HG03378 (cell line): Measurements from ENCODE around the gene KRTAP10-8.
"Not testable (repeated sequence)": the region's sequence is repeated elsewhere in the genome, so short reads cannot be mapped to it uniquely, and the experiment has no call there.

Experiments used
- ATAC-seq: cut with Tn5 transposase; IDR thresholded peaks from one replicate; pipeline ENCODE4 v1.9.1; 2021; ENCODE audit warnings: mild to moderate bottlenecking, moderate library complexity; ENCODE audit not compliant: unreplicated experiment

The KRTAP10-8 gene

DNA sequence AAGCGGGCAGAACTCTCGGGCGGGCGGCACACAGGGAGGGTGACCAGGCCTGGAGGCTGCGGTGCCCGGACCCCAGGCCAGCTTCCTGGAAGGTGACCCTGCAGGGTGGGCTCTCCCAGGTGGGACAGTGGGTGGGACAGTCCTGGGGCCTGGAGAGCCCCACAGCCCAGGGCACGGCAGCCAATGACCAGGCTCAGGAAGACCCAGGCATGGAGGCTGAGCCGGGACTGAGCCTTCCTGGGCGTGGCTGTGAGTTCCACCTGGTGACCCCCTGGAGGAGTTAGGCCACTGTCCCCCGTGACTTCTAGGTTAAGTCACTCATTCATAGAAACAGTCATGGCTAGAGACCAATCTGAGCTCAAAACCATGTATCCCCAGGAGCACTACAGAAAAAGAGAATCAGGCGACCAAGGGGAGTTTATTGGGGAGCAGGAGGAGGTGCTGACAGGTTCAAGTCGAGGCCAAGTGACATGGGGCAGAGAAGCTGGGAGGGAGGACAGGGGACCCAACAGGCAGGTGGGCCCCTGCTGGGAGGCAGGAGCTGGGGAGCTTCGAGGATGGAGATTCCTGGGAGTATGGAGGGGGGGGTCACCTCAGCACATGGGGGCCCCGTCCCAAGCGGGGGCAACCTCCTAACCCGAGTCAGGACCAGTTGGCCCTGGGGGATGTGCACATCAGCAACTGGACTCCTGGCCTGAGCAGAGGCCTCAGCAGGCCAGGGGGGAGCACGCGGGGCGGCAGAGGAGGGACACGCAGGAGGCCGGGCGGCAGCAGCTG, 32.6 kb upstream of the KRTAP10-8 start:
- no peak for ATAC-seq

DNA sequence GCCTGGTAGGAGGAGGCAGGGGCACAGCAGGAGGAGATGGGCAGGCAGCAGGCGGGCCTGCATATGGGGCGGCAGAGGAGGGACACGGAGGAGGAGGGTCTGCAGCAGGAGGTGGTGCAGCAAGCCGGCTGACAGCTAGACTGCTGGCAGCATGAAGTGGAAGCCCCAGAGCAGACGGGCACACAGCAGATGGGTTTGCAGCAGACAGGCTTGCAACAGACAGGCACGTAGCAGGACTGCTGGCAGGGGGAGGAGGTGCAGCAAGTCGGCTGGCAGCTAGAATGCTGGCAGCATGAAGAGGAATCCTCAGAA, 32.1 kb upstream of the KRTAP10-8 start:
- no peak for ATAC-seq

DNA sequence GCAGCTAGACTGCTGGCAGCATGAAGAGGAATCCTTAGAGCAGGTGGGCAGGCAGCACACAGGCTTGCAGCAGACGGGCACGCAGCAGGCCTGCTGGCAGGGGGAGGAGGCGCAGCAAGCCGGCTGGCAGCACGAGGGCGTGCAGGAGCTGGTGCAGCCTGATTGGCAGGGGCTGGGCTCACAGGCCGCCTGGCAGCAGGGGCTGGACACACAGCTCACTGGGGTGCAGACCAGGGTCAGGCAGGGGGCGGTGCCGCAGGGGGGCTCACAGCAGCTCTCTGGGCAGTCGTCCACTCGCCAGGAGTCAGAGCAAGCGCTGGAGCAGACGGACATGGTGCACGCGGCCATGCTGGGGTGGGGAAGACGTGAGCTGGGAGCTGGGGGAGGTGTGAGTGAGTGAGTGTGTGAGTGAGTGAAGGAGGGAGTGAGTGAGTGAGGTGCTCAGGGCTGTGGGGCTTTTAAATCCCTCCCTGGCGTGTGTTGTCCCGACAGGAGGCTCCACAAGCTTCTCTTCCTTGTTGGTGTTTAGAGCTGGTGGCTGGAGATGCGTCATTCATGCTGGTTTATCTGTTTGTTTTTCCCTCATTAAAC, 31.6 kb upstream of the KRTAP10-8 start, which contains the start of gene KRTAP10-5:
Gene KRTAP10-5 (minus strand): TSS at position 374 of the 591 bp plus-strand sequence. CDS start 26 bp downstream, at position 348.
- not testable (repeated sequence) for ATAC-seq

DNA sequence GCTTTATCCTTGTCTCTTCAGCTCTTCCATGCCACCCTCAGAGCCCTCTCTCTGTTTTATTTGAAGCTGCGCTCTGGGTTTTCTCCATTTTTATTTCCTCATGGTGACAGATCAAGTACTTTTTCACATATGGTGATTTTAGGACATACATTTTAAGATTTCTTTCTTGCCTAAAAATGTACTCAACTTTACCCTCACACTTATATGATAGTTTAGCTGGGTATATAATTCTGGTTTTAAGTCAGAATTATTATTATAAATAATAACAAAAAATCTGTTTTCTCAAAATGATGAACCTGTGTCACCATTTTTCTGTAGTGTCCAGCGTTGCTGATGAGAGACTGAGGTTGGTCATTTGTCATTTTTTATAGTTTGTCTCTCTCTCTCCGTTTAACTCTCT, 30.7 kb upstream of the KRTAP10-8 start:
- no peak for ATAC-seq

DNA sequence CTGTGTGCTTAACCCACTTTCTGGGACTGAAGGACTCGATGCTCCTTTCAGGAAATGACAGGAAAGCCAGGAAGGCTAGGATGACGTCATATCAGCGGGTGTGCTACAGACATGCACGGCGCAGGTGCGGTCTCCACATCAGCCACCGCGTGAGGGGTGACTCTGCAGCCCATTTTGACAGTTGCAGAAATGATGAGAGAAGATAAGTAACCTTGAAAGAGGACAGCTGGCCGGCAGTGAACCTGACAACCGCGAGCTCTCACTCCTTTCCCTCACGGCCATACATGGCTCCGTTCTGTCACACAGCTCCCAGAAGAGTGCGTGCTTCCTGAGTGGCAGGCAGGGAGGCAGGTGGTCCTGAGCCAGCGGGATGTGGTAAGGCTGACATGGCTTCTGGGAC, 29.8 kb upstream of the KRTAP10-8 start:
- ATAC-seq: no peak

DNA sequence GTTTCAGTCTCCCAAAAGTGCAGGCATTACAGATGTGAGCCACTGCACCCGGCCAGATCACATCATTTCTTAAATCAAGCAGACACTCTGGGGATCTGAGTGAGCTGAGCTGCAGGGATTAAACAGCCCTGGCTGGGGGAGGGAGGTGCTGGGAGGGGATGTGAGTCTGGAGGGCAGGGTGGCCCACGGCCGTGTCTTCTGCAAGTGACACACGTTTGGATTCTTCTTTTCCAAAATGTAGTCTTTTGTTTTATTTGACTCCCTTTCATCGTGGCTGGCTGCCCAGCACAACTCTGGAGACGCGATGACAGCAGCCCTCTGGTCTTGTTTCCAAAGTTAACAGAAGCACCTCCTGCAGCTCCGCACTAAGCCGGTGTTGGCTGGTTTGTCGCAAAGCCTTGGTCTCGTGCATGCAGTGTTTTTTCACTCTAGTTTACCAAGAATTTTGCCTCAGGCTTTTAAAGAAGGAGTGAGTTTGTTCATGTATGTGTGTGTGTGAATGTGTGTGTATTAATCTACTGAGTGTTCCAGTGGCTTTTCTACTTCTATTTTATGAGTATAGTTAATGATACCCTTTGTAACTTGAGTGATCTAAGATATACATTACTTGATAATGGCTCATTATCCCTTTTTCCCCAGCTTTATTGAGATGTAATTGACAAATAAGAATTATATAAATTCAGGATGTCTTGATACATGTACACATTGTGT, 28.6 kb upstream of the KRTAP10-8 start:
- ATAC-seq: no peak

DNA sequence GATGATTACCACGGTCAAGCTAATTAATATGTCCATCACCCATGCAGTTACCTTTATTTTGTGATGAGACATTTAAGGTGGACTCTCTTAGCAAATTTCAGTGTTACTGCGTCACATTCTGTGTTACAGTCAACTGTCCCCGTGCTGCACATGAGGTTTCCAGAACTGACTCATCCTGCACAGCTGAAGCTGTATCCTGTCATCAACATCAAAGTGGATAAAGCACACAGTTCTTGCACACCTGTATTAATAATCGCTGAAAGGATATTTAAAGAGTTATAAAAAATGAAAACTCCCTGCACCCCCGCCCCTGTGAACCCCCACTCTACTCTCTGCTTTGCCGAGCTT, 28.1 kb upstream of the KRTAP10-8 start:
- ATAC-seq: no peak

DNA sequence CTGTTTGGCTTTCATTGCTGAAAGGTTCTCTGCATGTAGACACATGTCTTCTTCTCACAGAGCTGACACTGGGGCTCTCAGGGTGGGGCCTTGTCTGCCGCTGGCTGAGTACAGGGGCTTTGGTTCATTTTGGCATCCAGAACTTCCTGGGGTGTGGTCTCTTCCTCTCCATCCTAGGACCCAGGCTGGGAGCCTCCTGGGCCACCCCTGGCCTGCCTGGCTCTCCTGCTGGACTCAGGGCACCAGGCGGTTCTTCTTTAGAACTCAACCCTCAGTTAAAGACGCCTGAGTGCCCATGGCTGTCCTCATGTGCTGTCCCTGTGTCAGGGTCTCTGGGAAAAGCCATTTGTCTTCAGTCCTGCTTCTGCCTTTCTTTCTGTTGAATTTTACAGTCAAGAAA, 26.0 kb upstream of the KRTAP10-8 start:
- no peak for ATAC-seq

DNA sequence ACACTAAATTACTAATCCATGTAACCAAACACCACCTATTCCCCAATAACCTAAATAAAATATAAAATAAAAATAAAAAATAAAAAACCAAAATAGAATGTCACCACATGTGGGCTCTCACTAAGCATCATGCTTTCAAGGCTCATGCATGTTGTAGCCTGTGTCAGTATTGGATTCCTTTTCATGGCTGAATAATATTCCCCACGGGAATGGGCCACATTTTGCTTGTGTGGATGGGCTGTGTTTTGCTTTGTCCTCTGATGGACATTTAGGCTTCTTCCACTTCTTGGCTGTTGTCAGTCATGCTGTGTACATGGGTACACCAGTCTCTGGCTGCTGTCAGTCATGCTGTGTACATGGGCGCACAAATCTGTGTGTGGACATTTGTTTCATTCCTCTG, 22.8 kb upstream of the KRTAP10-8 start:
- no peak for ATAC-seq

DNA sequence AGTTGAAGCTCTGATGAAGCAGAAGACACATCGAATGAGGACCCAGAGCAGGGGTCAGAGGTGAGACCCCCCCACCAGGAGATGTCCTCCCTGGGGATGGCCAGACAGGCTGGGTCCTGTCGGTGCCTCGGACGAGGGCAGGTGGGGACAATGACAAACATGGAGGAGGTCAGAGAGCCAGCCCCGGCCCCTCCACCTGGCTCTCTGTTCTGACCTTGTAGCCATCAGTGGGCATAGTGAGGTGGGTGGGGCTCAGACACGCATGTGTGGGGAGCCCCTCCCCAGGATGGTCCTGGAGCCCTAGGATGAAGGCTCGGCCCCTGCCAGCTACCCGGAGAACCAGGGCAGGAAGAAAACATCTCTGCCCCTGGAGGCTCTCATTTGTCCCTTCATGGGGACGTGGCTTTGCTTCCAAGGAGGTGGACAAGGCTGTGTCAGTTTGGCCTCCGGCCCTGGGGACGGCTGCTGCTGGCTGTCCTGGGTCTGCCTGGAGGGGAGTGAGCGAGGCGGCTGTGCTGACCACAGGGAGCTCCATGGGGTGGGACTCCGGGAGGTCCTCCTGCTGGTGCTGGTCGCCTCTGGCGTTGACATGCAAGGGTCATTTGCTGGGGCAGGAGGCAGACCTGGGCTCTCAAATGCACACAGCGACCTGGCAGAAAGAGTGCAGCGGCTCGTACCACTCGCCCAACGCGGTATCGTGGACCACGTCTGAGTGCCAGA, 22.1 kb upstream of the KRTAP10-8 start:
- ATAC-seq: no peak

DNA sequence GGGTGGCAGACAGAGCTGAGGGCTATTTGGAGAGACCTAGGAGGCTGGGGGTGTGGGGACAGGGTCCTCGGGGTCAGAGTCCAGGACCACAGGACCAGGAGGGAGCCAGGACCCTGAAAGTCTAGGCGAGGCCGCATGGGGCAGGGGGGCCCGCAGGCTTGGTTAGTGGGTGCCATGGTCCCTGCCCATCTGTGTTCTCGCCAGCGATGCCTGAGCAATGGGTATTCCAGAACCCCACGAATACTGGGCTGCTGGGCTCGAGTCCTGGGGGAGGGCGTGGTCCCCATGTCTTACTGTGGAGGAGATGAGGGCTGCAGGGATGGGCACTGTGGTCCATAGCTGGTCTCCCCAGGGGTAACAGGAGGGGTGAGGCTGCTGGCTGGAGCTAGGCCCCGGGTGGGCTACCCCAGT, 21.6 kb upstream of the KRTAP10-8 start:
- ATAC-seq: no peak

DNA sequence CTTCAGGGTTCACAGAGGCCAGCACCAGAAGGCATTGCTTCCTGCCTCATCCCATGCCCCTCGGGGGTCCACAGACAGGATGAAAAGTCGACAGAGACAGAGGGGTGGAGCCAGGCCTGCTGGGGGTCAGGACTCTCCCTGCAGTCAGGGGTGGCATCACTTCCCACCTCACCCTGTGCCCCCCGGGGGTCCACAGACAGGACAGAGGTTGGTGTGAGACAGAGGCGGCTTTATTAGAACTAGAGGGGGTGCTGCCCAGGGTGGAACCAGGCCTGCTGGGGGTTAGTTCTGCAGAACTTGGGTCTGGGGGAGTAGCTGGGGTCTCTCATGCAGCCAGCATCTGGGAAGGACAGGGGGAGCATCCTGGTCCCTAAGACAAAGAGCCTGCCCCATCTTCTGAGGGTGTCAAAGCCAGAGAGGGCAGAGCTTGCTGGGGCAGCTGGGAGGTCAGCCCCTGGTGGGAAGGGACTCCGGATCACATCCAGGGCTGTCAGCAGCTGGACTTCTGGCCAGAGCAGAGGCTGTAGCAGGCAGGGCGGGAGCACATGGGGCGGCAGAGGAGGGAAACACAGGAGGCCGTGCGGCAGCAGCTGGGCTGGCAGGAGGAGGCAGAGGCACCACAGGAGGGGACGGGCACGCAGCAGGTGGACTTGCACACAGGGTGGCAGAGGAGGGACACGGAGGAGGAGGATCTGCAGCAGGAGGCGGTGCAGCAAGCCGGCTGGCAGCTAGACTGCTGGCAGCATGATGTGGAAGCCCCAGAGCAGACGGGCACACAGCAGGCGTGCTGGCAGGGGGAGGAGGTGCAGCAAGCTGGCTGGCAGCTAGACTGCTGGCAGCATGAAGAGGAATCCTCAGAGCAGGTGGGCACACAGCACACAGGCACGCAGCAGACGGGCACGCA, 20.7 kb upstream of the KRTAP10-8 start:
- ATAC-seq: not testable (repeated sequence)

DNA sequence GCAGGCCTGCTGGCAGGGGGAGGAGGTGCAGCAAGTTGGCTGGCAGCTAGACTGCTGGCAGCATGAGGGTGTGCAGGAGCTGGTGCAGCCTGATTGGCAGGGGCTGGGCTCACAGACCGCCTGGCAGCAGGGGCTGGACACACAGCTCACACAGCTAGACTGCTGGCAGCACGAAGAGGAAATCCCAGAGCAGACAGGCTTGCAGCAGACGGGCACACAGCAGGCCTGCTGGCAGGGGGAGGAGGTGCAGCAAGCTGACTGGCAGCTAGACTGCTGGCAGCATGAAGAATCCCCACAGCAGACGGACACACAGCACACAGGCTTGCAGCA, 20.1 kb upstream of the KRTAP10-8 start:
- not testable (repeated sequence) for ATAC-seq

DNA sequence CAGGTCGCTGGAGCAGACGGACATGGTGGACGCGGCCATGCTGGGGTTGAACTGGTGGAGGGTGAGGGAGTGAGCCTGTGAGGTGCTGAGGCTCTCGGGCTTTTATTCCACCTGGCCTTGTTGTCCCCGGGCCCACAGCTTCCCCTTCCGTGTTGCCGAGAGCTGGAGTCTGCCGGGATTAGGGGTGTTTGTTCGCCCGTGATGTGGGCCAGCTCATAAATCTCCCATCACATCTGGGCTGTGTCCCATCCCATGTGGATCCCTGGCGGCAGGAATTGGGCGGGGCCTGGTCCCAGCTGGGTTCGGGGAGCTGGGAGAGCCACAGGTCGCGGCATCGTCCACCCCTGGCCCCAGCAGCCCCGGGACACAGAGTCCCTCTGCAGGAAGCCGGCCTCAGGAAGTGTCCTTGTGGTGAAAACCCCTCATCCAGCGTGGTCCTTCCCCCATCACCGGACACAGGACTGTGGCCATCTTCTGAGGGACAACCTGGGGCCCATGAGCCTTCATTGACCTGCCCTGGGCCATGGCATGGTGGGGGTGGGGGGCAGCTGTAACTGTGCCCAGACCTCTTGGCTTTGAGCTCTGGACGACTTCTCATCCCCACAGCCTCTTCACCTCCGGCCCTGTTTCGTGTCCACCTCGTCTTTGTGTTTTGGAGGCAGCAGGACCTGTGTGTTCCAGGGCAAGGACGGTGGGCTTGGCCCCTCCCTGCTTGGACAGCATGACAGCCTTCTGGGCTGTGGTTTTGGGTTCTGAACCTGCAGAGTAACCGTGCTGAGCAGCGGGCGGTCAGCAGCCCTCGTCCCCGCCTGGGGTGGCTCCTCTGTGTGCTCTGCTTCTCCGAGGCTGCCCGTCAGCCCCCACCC, 19.2 kb upstream of the KRTAP10-8 start, which contains the start of gene KRTAP10-6:
Gene KRTAP10-6 (minus strand): TSS at position 60 of the 866 bp plus-strand sequence. CDS start 21 bp downstream, at position 39.
- no peak for ATAC-seq

DNA sequence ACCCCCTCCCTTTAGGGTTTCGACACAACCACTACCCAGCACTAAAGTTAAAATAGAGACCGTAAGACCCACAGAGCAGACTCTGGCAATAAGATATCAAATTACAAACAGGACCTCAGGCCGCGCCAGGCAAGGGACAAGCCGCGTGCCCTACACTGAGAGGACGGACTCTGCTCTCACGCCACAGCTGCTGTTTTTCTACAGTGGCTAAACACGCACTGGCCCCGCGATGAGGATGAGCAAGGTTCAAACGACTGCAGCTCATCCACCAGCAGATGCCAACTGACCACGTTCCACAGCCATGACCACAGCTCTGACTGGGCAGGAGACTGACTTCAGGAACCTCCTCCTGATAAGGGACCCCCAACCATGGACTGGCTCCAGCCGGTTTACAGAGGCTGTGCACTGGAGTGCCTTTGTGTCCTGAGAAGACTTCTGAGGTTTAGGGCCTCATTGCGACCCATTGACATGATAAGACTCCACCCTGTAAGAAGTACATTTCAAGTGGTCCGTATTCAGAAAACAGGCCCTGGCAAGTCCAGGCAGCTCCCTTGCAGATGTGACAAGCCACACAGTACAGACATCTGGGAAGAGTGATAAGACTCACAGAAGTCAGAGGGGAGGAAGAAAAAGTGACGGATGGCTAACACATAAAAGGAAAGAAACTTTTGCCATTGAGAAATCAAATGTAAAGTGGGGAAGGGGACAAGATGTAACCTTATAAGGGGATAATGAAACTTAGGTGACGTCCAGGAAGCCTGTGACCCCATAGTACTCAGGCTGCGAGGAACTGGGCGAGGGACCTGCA, 18.1 kb upstream of the KRTAP10-8 start:
- no peak for ATAC-seq

DNA sequence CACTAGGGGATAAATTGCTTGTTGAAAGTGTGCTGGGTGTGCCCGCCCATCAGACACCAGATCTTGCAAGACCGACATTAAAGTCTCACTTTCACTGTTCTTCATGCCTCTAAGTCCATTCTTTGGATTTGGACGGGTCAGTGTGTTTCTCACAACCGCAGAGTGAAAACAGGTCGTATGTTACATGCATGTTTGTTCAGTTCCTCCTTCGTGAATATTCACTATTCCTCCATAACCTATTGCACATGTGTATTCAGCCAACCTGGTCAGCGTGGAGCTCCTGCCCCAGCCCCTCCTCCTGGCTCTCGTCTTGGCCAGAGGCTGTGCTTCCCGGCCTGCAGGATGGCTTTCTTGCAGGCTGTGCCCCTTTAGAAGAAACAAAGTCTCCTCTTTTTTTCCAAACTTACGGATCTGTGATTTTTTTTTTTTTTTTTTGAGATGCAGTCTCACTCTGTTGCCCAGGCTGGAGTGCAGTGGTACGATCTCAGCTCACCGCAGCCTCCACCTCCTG, 17.4 kb upstream of the KRTAP10-8 start:
- no peak for ATAC-seq

DNA sequence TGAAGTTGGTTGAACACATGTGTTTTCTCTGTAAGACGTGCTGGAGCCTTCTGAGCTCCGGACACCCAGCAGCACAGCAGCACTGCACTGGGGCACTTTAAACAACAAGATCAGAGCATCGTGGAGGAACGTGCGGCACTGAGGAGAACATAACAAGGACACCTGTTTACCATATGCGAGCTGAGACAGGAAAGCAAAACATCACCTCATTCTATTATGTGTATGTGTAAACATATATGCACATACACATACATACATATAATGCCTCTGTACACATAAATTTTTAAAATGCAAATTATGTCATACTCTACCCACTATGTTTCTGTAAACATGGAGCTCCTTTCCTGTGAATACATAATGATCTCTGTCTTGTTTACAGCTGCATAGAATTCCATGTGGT, 16.4 kb upstream of the KRTAP10-8 start:
- ATAC-seq: no peak

DNA sequence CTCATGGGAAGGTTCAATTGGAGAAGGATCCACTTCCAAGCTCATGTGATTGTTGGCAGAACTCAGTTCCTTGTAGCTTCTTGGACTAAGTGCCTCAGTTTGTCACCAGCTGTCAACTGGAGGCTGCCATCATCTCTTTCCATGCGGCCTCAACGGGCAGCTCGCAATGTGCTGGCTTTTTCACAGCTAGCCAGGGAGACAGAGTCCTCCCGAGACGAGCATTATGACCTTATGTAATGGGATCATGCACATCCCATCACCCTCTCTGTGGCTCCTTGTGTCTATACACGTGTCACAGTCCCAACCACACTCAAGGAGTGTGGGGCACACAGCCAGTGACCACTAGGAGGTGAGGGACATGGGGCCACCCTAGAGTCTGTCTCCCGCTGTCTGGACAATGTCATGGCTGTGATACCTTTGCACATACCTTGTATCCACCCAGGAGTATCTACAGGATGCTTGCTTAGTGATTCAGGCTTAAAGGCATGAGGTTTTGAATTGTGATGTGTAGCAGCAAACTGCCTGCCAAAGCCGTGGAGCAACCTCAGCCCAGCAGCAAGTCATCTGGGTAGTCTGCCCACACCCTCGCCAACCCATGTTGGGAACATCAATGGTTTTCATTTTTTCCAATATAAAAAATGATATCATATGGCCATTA, 15.7 kb upstream of the KRTAP10-8 start:
- ATAC-seq: no peak
